CD14-positive monocyte (primary cell): ENCODE results near the gene AR. TPM values are rescaled to one million over a fixed set of nuclear protein-coding genes. Genes with fewer than 3 reads are reported as not detected.

Experiments used
- DNase-seq, 3 donors: peaks; one replicate each; pipeline ENCODE4 v3.0.0-alpha.2; 2011 to 2022
- H2AFZ ChIP-seq: 2 replicates; pipeline ENCODE4 v1.6.0; 2012; ENCODE audit warnings: mild to moderate bottlenecking, low read depth, low read length, inconsistent platforms; ENCODE audit not compliant: insufficient read depth, poor library complexity, severe bottlenecking
- H3K27ac ChIP-seq, 2 donors: 1 replicate in 1 of 2; 2 replicates in 1 of 2; pipeline ENCODE4 v1.5.1; 2012 to 2013; ENCODE audit warnings: low read length in 2 of 2, control low read depth in 1 of 2, inconsistent platforms in 1 of 2, low read depth in 1 of 2, mild to moderate bottlenecking in 1 of 2
- H3K27me3 ChIP-seq, 2 donors: one replicate each; pipeline versions ENCODE4 v1.6.0 to v1.6.1; 2011 to 2013; ENCODE audit warnings: low read length in 2 of 2; ENCODE audit not compliant: control insufficient read depth in 2 of 2, insufficient read depth in 2 of 2
- H3K36me3 ChIP-seq, 2 donors: replicated peaks in 1 of 2; 1 replicate in 1 of 2; 2 replicates in 1 of 2; pipeline versions ENCODE4 v1.5.1 to v1.6.1; 2012 to 2013; ENCODE audit warnings: low read length in 2 of 2, control low read depth in 1 of 2, inconsistent platforms in 1 of 2, mild to moderate bottlenecking in 1 of 2; ENCODE audit not compliant: insufficient read depth in 2 of 2, control insufficient read depth in 1 of 2
- H3K4me1 ChIP-seq, 2 donors: 1 replicate in 1 of 2; 2 replicates in 1 of 2; pipeline versions ENCODE4 v1.5.1 to v1.6.1; 2012 to 2013; ENCODE audit warnings: low read length in 2 of 2, control low read depth in 1 of 2, inconsistent platforms in 1 of 2, mild to moderate bottlenecking in 1 of 2, moderate library complexity in 1 of 2; ENCODE audit not compliant: insufficient read depth in 2 of 2, control insufficient read depth in 1 of 2
- H3K4me2 ChIP-seq: replicated peaks from 2 replicates; pipeline ENCODE3; 2012; ENCODE audit warnings: low read length, moderate library complexity, mild to moderate bottlenecking; ENCODE audit not compliant: poor library complexity, severe bottlenecking; ENCODE audit errors: extremely low read depth
- H3K4me3 ChIP-seq, 3 experiments: fragments of 200-600 bp in 1 of 3; sonication (generic) in 1 of 3; replicated peaks in 1 of 3; 1 replicate in 2 of 3; 2 replicates in 1 of 3; pipeline ENCODE4 v1.5.1; 2011 to 2013; ENCODE audit warnings: low read length in 3 of 3, mild to moderate bottlenecking in 3 of 3, control low read depth in 2 of 3, low read depth in 2 of 3, inconsistent platforms in 1 of 3, moderate library complexity in 1 of 3
- H3K79me2 ChIP-seq: 2 replicates; pipeline ENCODE4 v1.6.0; 2012; ENCODE audit warnings: mild to moderate bottlenecking, control low read depth, inconsistent platforms, low read length, moderate library complexity; ENCODE audit not compliant: insufficient read depth
- H3K9ac ChIP-seq: 2 replicates; pipeline ENCODE4 v1.6.0; 2017; ENCODE audit warnings: low read length, mild to moderate bottlenecking; ENCODE audit not compliant: insufficient read depth, poor library complexity, severe bottlenecking
- H3K9me3 ChIP-seq, 2 donors: replicated peaks in 1 of 2; 1 replicate in 1 of 2; 2 replicates in 1 of 2; pipeline versions ENCODE4 v1.5.1 to v1.6.1; 2012 to 2013; ENCODE audit warnings: low read length in 2 of 2, control low read depth in 1 of 2; ENCODE audit not compliant: control insufficient read depth in 1 of 2, insufficient read depth in 1 of 2
- H4K20me1 ChIP-seq: 2 replicates; pipeline ENCODE4 v1.6.0; 2012; ENCODE audit warnings: mild to moderate bottlenecking, low read length, control low read depth, moderate library complexity; ENCODE audit not compliant: insufficient read depth
- H3K27ac Mint-ChIP-seq, 7 donors: one replicate each; pipeline ENCODE4 v1.8.0; 2020; ENCODE audit warnings: mild to moderate bottlenecking in 7 of 7, mixed read lengths in 7 of 7, moderate library complexity in 6 of 7, inconsistent platforms in 2 of 7
- H3K27me3 Mint-ChIP-seq, 3 donors: one replicate each; pipeline ENCODE4 v1.8.0; 2021 to 2022; ENCODE audit warnings: low read depth in 3 of 3, mild to moderate bottlenecking in 3 of 3, mixed read lengths in 3 of 3, moderate library complexity in 3 of 3, inconsistent platforms in 1 of 3
- H3K36me3 Mint-ChIP-seq, 2 donors: one replicate each; pipeline ENCODE4 v1.8.0; 2020; ENCODE audit warnings: mixed read lengths in 2 of 2, inconsistent platforms in 1 of 2, mild to moderate bottlenecking in 1 of 2
- H3K4me1 Mint-ChIP-seq: one replicate; pipeline ENCODE4 v1.8.0; 2020; ENCODE audit warnings: mild to moderate bottlenecking, mixed read lengths
- H3K4me3 Mint-ChIP-seq, 2 donors: one replicate each; pipeline ENCODE4 v1.8.0; 2020; ENCODE audit warnings: mild to moderate bottlenecking in 2 of 2, mixed read lengths in 2 of 2, moderate library complexity in 1 of 2
- H3K9me3 Mint-ChIP-seq, 7 donors: one replicate each; pipeline ENCODE4 v1.8.0; 2020 to 2022; ENCODE audit warnings: mixed read lengths in 7 of 7, mild to moderate bottlenecking in 6 of 7, moderate library complexity in 6 of 7, inconsistent platforms in 2 of 7
- WGBS: methylation state at CpG from one replicate; pipeline ENCODE4 v1.1.5; 2013; ENCODE audit warnings: missing lambda C conversion rate; ENCODE audit not compliant: insufficient coverage; 5-methylcytosine and 5-hydroxymethylcytosine counted together
- intact Hi-C, 2 donors: fragments of 100-400 bp; cut with micrococcal nuclease; formaldehyde crosslinking; loops; one replicate each; pipeline versions ENCODE4 v1.15.0 to v1.15.1; 2023
- polyA plus RNA-seq, 3 donors: library from polyadenylated mRNA; depleted of rRNA in 1 of 3; unstranded in 2 of 3; stranded (reverse) in 1 of 3; fragments of 300-500 nt in 2 of 3; fragments of >200 nt in 1 of 3; fragmentation: Illumina TruSeq in 2 of 3; gene quantifications; 1 replicate in 2 of 3; 2 replicates in 1 of 3; pipeline ENCODE4 v1.2.3, GENCODE V29; 2012 to 2021
- TF ChIP-seq, protein P1 (sequence below): fragments of 200-600 bp; IDR thresholded peaks from one replicate; pipeline ENCODE4 v1.8.0; 2022; ENCODE audit warnings: antibody characterized with exemption, mild to moderate bottlenecking

Gene AR
- polyA plus RNA-seq, 3 donors, result not detected

DNA sequence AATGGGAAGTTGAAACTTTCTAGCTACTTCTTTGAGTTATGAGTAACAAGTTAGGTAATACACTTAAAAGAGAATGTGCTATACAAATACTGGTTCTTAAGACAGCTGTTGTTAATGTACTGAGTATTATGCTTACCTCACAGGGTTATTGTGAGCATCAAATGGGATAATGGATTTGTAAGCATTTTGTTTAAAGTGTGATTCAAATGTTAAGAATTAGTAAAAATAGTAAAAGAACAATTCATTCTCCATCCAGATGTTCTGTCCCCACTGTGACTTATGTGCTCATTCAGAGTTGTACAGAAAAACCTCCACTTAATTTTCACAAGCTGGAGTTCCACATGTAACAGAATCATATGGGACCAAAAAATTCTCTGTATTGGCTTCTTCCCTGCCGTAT lies 63.6 kb downstream of the AR start:
- WGBS, result 83% methylated on average over 1 of the region's 1 CpG
- Mint-ChIP-seq H3K36me3 (no peaks in the 10 kb centered on the region), H3K4me3 (no peak overlapping the region), H3K4me1 (no peaks in the 10 kb centered on the region), H3K9me3 (peaks cover 0 to 3% (median 1%) of the 10 kb centered on the region in 7 donors), H3K27ac (no peak overlapping the region), H3K27me3 (peaks cover 0 to 4% (median 0%) of the 10 kb centered on the region in 3 donors)
- intact Hi-C loops, result no loop called here
- Histone ChIP-seq H4K20me1 (no peaks in the 10 kb centered on the region), H3K9ac (no peak overlapping the region), H3K27ac (no peak overlapping the region), H3K27me3 (no peaks in the 10 kb centered on the region), H3K4me1 (no peaks in the 10 kb centered on the region), H2AFZ (no peak overlapping the region), H3K79me2 (no peaks in the 10 kb centered on the region), H3K9me3 (no peaks in the 10 kb centered on the region), H3K4me2 (no peak overlapping the region), H3K36me3 (no peaks in the 10 kb centered on the region), H3K4me3 (no peak overlapping the region)
- TF ChIP-seq, protein P1, sequence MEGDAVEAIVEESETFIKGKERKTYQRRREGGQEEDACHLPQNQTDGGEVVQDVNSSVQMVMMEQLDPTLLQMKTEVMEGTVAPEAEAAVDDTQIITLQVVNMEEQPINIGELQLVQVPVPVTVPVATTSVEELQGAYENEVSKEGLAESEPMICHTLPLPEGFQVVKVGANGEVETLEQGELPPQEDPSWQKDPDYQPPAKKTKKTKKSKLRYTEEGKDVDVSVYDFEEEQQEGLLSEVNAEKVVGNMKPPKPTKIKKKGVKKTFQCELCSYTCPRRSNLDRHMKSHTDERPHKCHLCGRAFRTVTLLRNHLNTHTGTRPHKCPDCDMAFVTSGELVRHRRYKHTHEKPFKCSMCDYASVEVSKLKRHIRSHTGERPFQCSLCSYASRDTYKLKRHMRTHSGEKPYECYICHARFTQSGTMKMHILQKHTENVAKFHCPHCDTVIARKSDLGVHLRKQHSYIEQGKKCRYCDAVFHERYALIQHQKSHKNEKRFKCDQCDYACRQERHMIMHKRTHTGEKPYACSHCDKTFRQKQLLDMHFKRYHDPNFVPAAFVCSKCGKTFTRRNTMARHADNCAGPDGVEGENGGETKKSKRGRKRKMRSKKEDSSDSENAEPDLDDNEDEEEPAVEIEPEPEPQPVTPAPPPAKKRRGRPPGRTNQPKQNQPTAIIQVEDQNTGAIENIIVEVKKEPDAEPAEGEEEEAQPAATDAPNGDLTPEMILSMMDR, result no peak
- no peak for DNase-seq

DNA sequence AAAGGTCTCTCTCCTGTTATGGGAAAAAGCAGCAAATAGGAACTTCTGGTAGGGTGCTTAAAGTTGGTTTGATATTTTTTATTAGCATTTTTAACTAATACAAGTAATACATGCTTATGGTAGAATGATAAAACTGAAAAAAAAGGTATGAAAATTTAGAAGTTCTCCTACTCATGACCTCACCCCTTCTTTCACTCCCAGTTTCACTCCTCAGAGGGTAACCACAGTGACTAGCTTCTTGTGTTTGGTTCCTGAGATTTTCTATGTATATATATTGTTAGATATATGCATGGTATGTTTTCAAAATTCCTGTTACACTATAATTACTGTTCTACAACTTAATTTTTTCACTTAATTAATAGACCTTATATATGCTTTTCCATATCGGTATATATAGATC lies 66.5 kb downstream of the AR start:
- Mint-ChIP-seq H3K4me1 (no peaks in the 10 kb centered on the region), H3K4me3 (no peak overlapping the region), H3K27me3 (peaks cover 0 to 4% (median 0%) of the 10 kb centered on the region in 3 donors), H3K27ac (no peak overlapping the region), H3K9me3 (peaks cover 2 to 16% (median 3%) of the 10 kb centered on the region in 7 donors), H3K36me3 (no peaks in the 10 kb centered on the region)
- Histone ChIP-seq H3K27ac (no peak overlapping the region), H3K9ac (no peak overlapping the region), H2AFZ (no peak overlapping the region), H3K27me3 (no peaks in the 10 kb centered on the region), H3K36me3 (no peaks in the 10 kb centered on the region), H3K4me2 (no peak overlapping the region), H3K4me3 (no peak overlapping the region), H3K4me1 (no peaks in the 10 kb centered on the region), H4K20me1 (no peaks in the 10 kb centered on the region), H3K9me3 (no peaks in the 10 kb centered on the region), H3K79me2 (no peaks in the 10 kb centered on the region)
- TF ChIP-seq, protein P1, result no peak
- intact Hi-C loops, result no loop called here
- no peak for DNase-seq
- WGBS, result no CpG with 5 or more reads among the region's 1 CpG
